Left ventricle myocardium inferior (tissue), 1 donor: ENCODE results near the gene RAB24. TPM values are rescaled to one million over a fixed set of nuclear protein-coding genes. Genes with fewer than 3 reads are reported as not detected.

ENCODE experiments used
- DNase-seq: peaks from one replicate; pipeline ENCODE4 v3.0.0-alpha.2; 2020
- H3K27ac ChIP-seq: fragments of 200-600 bp; replicated peaks from 2 replicates; pipeline ENCODE4 v1.8.0; 2021
- H3K27me3 ChIP-seq: fragments of 200-600 bp; 2 replicates; pipeline ENCODE4 v1.8.0; 2021; ENCODE audit warnings: low read depth
- H3K36me3 ChIP-seq: fragments of 200-600 bp; 2 replicates; pipeline ENCODE4 v1.8.0; 2021
- H3K4me1 ChIP-seq: fragments of 200-600 bp; 2 replicates; pipeline ENCODE4 v1.8.0; 2021
- H3K4me3 ChIP-seq: fragments of 200-600 bp; 2 replicates; pipeline ENCODE4 v1.8.0; 2021; ENCODE audit warnings: mild to moderate bottlenecking, moderate library complexity
- H3K9me3 ChIP-seq: fragments of 200-600 bp; replicated peaks from 2 replicates; pipeline ENCODE4 v1.8.0; 2021
- intact Hi-C: fragments of 100-400 bp; cut with micrococcal nuclease; formaldehyde crosslinking; loops from one replicate; pipeline ENCODE4 v1.11.0; 2022
- total RNA-seq: library from RNA; stranded (reverse); fragmentation: NEBNext Ultra II Directional; extraction: Animal tissue kit (Norgen Biotek cat#: 25700); gene quantifications from one replicate; pipeline ENCODE4 v1.2.1, GENCODE V29; 2021
- TF ChIP-seq, protein P1 (sequence below): fragments of 200-600 bp; IDR thresholded peaks from 2 replicates; pipeline ENCODE4 v1.8.0; 2021; ENCODE audit warnings: antibody characterized with exemption, mild to moderate bottlenecking, borderline replicate concordance
- donor health status: DM: no; HTN: yes; CAD: no; lungs with severe emphysema.

The RAB24 gene
- total RNA-seq, 1 donor from 2014 or later: 25.3 TPM

DNA sequence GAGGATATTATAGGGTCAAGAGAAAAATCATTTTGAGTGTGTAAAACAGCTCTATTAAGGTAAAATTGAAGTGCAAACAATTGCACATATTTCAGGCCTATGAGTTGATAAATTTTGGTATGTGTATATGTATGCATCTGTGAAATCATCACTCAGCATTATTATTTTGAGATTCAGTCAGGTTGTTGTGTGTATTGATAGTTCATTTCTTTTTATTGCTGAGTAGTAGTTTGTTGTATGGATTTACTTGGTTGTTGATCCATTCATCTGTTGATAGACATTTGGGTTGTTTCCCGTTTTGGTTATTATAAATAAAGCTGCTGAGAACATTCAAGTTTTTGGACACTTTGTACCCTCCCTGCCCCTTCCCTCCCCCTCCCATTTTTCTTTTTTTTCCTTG lies 50.3 kb downstream of the RAB24 start:
- H3K36me3 ChIP-seq: peaks cover 80% of the 10 kb centered on the region

More for the DNA sequence above, 50.3 kb downstream of the RAB24 start:
- intact Hi-C loops: no loop called here
- Histone ChIP-seq H3K27me3 (no peaks in the 10 kb centered on the region), H3K27ac (no peak overlapping the region), H3K4me1 (peaks cover 21% of the 10 kb centered on the region), H3K9me3 (no peaks in the 10 kb centered on the region), H3K4me3 (no peak overlapping the region)
- DNase-seq: no peak
- TF ChIP-seq, protein P1, sequence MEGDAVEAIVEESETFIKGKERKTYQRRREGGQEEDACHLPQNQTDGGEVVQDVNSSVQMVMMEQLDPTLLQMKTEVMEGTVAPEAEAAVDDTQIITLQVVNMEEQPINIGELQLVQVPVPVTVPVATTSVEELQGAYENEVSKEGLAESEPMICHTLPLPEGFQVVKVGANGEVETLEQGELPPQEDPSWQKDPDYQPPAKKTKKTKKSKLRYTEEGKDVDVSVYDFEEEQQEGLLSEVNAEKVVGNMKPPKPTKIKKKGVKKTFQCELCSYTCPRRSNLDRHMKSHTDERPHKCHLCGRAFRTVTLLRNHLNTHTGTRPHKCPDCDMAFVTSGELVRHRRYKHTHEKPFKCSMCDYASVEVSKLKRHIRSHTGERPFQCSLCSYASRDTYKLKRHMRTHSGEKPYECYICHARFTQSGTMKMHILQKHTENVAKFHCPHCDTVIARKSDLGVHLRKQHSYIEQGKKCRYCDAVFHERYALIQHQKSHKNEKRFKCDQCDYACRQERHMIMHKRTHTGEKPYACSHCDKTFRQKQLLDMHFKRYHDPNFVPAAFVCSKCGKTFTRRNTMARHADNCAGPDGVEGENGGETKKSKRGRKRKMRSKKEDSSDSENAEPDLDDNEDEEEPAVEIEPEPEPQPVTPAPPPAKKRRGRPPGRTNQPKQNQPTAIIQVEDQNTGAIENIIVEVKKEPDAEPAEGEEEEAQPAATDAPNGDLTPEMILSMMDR: no peak

Other genes with a start within 250 kb of the RAB24 start
- gene FGFR4, start 216.8 kb downstream of the RAB24 start, total RNA-seq: 0.93 TPM
- gene NSD1, start 169.9 kb downstream of the RAB24 start, total RNA-seq: 40.8 TPM
- 40.0 TPM for gene PRELID1, start 80 bp upstream of the RAB24 start, total RNA-seq
- 2.3 TPM for gene MXD3, start 8.2 kb upstream of the RAB24 start, total RNA-seq
- gene LMAN2, start 47.9 kb upstream of the RAB24 start, total RNA-seq: 60.0 TPM
- 4.6 TPM for gene RGS14, start 54.2 kb upstream of the RAB24 start, total RNA-seq
- not detected for gene SLC34A1, start 80.7 kb upstream of the RAB24 start, total RNA-seq
- gene PFN3, start 96.9 kb upstream of the RAB24 start, total RNA-seq: not detected
- not detected for gene F12, start 105.8 kb upstream of the RAB24 start, total RNA-seq
- gene GRK6, start 123.0 kb upstream of the RAB24 start, total RNA-seq: 15.6 TPM
- 2.1 TPM for gene PRR7, start 143.1 kb upstream of the RAB24 start, total RNA-seq
- 21.8 TPM for gene DBN1, start 169.9 kb upstream of the RAB24 start, total RNA-seq
- 54.4 TPM for gene PDLIM7, start 193.9 kb upstream of the RAB24 start, total RNA-seq
- gene DOK3, start 206.1 kb upstream of the RAB24 start, total RNA-seq: 3.3 TPM
- 29.7 TPM for gene DDX41, start 213.2 kb upstream of the RAB24 start, total RNA-seq